Ovary (tissue), 3 donors: ENCODE results near the gene PRKCSH.

ENCODE experiments used
- EP300 ChIP-seq: sonication (generic); formaldehyde crosslinking; IDR thresholded peaks from one replicate; pipeline ENCODE4 v1.6.1; 2017; ENCODE audit warnings: antibody characterized with exemption
- POLR2A ChIP-seq: fragments of 450-650 bp; IDR thresholded peaks from one replicate; pipeline ENCODE4 v1.6.1; 2017; ENCODE audit warnings: antibody characterized with exemption, mild to moderate bottlenecking, moderate library complexity
- TF ChIP-seq, protein P1 (sequence below), 3 donors: fragments of 450-650 bp in 2 of 3; fragments of 200-600 bp in 1 of 3; IDR thresholded peaks; one replicate each; pipeline versions ENCODE4 v1.5.1 to v1.8.0; 2016 to 2022; ENCODE audit warnings: antibody characterized with exemption in 3 of 3, mild to moderate bottlenecking in 1 of 3
- donor health status: DM: no; HTN: no; CAD: no.

DNA sequence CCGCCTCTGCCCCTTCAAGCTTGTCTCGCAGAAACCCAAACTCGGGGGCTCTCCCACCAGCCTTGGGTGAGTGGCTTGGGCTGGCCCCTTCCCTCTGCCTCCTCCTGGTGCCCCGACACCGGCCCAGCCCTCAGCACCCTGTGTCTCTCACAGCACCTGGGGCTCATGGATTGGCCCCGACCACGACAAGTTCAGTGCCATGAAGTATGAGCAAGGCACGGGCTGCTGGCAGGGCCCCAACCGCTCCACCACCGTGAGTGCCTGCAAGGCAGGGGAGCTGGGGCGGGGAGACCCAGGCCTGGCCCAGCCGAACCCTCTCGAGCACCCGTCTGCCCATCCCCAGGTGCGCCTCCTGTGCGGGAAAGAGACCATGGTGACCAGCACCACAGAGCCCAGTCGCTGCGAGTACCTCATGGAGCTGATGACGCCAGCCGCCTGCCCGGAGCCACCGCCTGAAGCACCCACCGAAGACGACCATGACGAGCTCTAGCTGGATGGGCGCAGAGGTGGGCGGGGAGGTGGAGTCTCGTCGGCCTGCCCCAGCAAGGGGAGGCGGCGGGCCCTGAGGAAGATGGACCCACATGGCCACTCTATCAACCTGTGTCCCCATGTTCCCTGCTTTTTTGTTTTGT lies 13.6 kb downstream of the PRKCSH start:
- TF ChIP-seq, protein P1, sequence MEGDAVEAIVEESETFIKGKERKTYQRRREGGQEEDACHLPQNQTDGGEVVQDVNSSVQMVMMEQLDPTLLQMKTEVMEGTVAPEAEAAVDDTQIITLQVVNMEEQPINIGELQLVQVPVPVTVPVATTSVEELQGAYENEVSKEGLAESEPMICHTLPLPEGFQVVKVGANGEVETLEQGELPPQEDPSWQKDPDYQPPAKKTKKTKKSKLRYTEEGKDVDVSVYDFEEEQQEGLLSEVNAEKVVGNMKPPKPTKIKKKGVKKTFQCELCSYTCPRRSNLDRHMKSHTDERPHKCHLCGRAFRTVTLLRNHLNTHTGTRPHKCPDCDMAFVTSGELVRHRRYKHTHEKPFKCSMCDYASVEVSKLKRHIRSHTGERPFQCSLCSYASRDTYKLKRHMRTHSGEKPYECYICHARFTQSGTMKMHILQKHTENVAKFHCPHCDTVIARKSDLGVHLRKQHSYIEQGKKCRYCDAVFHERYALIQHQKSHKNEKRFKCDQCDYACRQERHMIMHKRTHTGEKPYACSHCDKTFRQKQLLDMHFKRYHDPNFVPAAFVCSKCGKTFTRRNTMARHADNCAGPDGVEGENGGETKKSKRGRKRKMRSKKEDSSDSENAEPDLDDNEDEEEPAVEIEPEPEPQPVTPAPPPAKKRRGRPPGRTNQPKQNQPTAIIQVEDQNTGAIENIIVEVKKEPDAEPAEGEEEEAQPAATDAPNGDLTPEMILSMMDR (IDR thresholded peaks at IDR 0.05): no peak
- no peak for TF ChIP-seq EP300
- no peak for TF ChIP-seq POLR2A
